MM.1S (cell line): ENCODE results near the gene IP6K1.

Experiments used
- EZH2 ChIP-seq: fragments of 300-600 bp; sonication (generic); optimal IDR thresholded peaks from 2 replicates; pipeline ENCODE3; 2017; ENCODE audit warnings: low read depth, mild to moderate bottlenecking, antibody characterized with exemption, low read length, mixed read lengths
- TF ChIP-seq, protein P1 (sequence below): fragments of 300-600 bp; sonication (generic); IDR thresholded peaks from 2 replicates; pipeline ENCODE4 v1.5.1; 2016; ENCODE audit warnings: antibody characterized with exemption, low read length, mixed read lengths

DNA sequence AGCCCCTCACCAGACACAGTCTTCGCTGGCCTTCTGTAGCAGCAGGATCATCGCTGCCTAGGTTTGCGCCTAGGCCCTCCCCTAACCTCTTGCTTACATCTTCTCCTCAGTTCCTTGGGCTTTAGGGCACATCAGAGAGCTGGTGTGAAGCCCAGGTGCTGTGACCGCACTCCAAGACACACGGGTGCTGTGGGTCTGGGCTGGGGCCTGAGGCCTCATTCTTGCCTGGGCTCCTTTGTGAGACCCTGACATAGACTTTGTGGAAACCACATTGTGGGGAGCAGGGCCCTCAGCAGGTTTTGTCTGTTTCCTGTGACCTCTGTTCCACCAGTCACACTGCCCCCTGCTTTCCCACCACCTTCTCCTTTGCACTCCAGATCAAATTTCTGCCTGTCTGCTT is 74.9 kb downstream of the IP6K1 start:
- TF ChIP-seq, protein P1, sequence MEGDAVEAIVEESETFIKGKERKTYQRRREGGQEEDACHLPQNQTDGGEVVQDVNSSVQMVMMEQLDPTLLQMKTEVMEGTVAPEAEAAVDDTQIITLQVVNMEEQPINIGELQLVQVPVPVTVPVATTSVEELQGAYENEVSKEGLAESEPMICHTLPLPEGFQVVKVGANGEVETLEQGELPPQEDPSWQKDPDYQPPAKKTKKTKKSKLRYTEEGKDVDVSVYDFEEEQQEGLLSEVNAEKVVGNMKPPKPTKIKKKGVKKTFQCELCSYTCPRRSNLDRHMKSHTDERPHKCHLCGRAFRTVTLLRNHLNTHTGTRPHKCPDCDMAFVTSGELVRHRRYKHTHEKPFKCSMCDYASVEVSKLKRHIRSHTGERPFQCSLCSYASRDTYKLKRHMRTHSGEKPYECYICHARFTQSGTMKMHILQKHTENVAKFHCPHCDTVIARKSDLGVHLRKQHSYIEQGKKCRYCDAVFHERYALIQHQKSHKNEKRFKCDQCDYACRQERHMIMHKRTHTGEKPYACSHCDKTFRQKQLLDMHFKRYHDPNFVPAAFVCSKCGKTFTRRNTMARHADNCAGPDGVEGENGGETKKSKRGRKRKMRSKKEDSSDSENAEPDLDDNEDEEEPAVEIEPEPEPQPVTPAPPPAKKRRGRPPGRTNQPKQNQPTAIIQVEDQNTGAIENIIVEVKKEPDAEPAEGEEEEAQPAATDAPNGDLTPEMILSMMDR, result no peak
- no peak for TF ChIP-seq EZH2
